Breast epithelium (tissue), 4 donors: ENCODE measurements around the gene HOXB4. TPM values are rescaled to one million over a fixed set of nuclear protein-coding genes. Genes with fewer than 3 reads are reported as not detected.

ENCODE experiments used
- DNase-seq, 2 donors: peaks; one replicate each; pipeline ENCODE4 v3.0.0-alpha.2; 2019; ENCODE audit warnings: low spot score in 2 of 2
- H3K27ac ChIP-seq, 2 donors: fragments of 200-600 bp; sonication (generic) in 1 of 2; one replicate each; pipeline ENCODE4 v1.5.1; 2016 to 2019; ENCODE audit warnings: mild to moderate bottlenecking in 1 of 2
- H3K27me3 ChIP-seq, 2 donors: fragments of 200-600 bp; sonication (generic) in 1 of 2; one replicate each; pipeline versions ENCODE4 v1.5.1 to v1.6.0; 2017 to 2019; ENCODE audit warnings: control low read depth in 1 of 2, mild to moderate bottlenecking in 1 of 2
- H3K36me3 ChIP-seq: fragments of 200-600 bp; one replicate; pipeline ENCODE4 v1.5.1; 2019
- H3K4me1 ChIP-seq, 2 donors: fragments of 200-600 bp; sonication (generic); one replicate each; pipeline ENCODE4 v1.5.1; 2016 to 2019; ENCODE audit warnings: control low read depth in 1 of 2
- H3K4me3 ChIP-seq, 3 donors: fragments of 200-600 bp; sonication (generic); 1 replicate in 2 of 3; 2 replicates in 1 of 3; pipeline ENCODE4 v1.5.1; 2016 to 2019; ENCODE audit warnings: mild to moderate bottlenecking in 3 of 3, moderate library complexity in 2 of 3
- H3K9me3 ChIP-seq, 2 donors: fragments of 200-600 bp; sonication (generic) in 1 of 2; one replicate each; pipeline ENCODE4 v1.5.1; 2016 to 2019; ENCODE audit warnings: control low read depth in 1 of 2
- CTCF ChIP-seq, 3 donors: fragments of 450-650 bp; IDR thresholded peaks; one replicate each; pipeline ENCODE4 v1.5.1; 2016 to 2017; ENCODE audit warnings: antibody characterized with exemption in 3 of 3, mild to moderate bottlenecking in 3 of 3, moderate library complexity in 3 of 3
- POLR2A ChIP-seq: fragments of 450-650 bp; IDR thresholded peaks from one replicate; pipeline ENCODE4 v1.6.1; 2016; ENCODE audit warnings: antibody characterized with exemption, mild to moderate bottlenecking, moderate library complexity
- POLR2AphosphoS5 ChIP-seq, 3 donors: sonication (generic); formaldehyde crosslinking; IDR thresholded peaks; one replicate each; pipeline ENCODE4 v1.6.1; 2017; ENCODE audit warnings: antibody characterized with exemption in 3 of 3
- intact Hi-C: fragments of 100-400 bp; cut with DNase I; formaldehyde crosslinking; loops from one replicate; pipeline ENCODE4 v1.15.1; 2023; ENCODE audit warnings: low total_unique reads
- total RNA-seq, 3 donors: library from RNA; depleted of rRNA; stranded (reverse); fragments of >200 nt; gene quantifications; one replicate each; pipeline ENCODE4 v1.1.0, GENCODE V29; 2016

HOXB4 gene
- total RNA-seq, 3 donors from 2014 or later = 2.2 to 7.5 (median 2.3) TPM

GRCh38 chr17:48556229-48556575 lies 21.9 kb downstream of the HOXB4 start:
- Histone ChIP-seq H3K27ac (peak overlapping the region; percentile 78 to 93), H3K4me1 (no peaks in the 10 kb centered on the region), H3K9me3 (no peaks in the 10 kb centered on the region), H3K4me3 (peak overlapping the region in 1 of 3 donors; percentile 51), H3K36me3 (no peaks in the 10 kb centered on the region), H3K27me3 (no peaks in the 10 kb centered on the region)
- intact Hi-C loops = no loop called here
- no peak for TF ChIP-seq CTCF (IDR thresholded peaks at IDR 0.05)
- TF ChIP-seq POLR2AphosphoS5 (IDR thresholded peaks at IDR 0.05) = no peak
- no peak for TF ChIP-seq POLR2A
- DNase-seq = no peak

- DNase-seq = no peak
- peak overlapping the region; percentile 78 to 93 for H3K27ac ChIP-seq
- peaks cover 0 to 2% of the 10 kb centered on the region in 2 donors for H3K27me3 ChIP-seq
- H3K4me3 ChIP-seq = peak overlapping the region; percentile 34 to 68 (median 51)
- intact Hi-C loops = no loop called here
- H3K9me3 ChIP-seq = no peaks in the 10 kb centered on the region
- H3K36me3 ChIP-seq = no peaks in the 10 kb centered on the region
- TF ChIP-seq POLR2A (peak; percentile 29), POLR2AphosphoS5 (IDR thresholded peaks at IDR 0.05) (no peak), CTCF (IDR thresholded peaks at IDR 0.05) (peak; percentile 20 to 53 (median 51))
- H3K4me1 ChIP-seq = no peaks in the 10 kb centered on the region
These were observed 22.6 kb downstream of the HOXB4 start for GRCh38 chr17:48555258-48556228.

GRCh38 chr17:48554412-48555257 lies 23.5 kb downstream of the HOXB4 start:
- TF ChIP-seq POLR2AphosphoS5 (IDR thresholded peaks at IDR 0.05) (no peak), POLR2A (no peak), CTCF (IDR thresholded peaks at IDR 0.05) (no peak)
- H3K9me3 ChIP-seq = no peaks in the 10 kb centered on the region
- intact Hi-C loops = no loop called here
- no peaks in the 10 kb centered on the region for H3K36me3 ChIP-seq
- peaks cover 0 to 3% of the 10 kb centered on the region in 2 donors for H3K27me3 ChIP-seq
- H3K27ac ChIP-seq = peak overlapping the region; percentile 78 to 93
- no peaks in the 10 kb centered on the region for H3K4me1 ChIP-seq
- peak overlapping the region; percentile 34 to 68 (median 51) for H3K4me3 ChIP-seq
- DNase-seq = no peak

GRCh38 chr17:48553826-48554225 lies 24.3 kb downstream of the HOXB4 start:
- intact Hi-C loops = no loop called here
- H3K4me3 ChIP-seq = peak overlapping the region in 2 of 3 donors; percentile 51 to 68
- H3K27ac ChIP-seq = peak overlapping the region; percentile 78 to 93
- H3K36me3 ChIP-seq = no peaks in the 10 kb centered on the region
- H3K27me3 ChIP-seq = peaks cover 0 to 3% of the 10 kb centered on the region in 2 donors
- TF ChIP-seq POLR2AphosphoS5 (IDR thresholded peaks at IDR 0.05) = no peak
- TF ChIP-seq CTCF (IDR thresholded peaks at IDR 0.05) = no peak
- no peak for TF ChIP-seq POLR2A
- no peaks in the 10 kb centered on the region for H3K9me3 ChIP-seq
- DNase-seq = no peak
- H3K4me1 ChIP-seq = no peaks in the 10 kb centered on the region
